ENCODE measurements around the gene PLS1.

DNA sequence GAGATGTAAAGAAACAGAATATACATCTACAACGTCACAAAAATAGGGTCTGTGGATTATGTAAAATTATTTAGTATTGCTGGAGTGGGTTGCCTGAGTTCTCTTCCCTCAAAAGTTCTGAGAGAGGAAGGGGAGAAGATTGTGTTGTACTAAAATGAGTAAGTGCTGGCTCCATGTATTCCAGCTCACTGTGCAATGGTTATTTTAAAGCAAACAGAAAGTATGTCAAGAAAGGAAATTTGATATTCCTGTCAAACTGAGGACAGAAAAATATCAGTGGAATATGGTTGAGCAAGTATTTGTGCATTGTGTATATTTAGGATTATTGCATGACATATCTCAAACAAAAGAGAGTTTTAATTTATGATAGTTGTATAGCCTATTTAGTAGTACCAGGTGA is 129.8 kb downstream of the PLS1 start:
- TF ChIP-seq CTCF (IDR thresholded peaks at IDR 0.05; ENCODE audit: borderline replicate concordance, extremely low read depth, low read length, poor library complexity, severe bottlenecking): no peak
- TF ChIP-seq EZH2 (IDR thresholded peaks at IDR 0.05; ENCODE audit: borderline replicate concordance, low read depth, low read length, severe bottlenecking): no peak
